ENCODE results near the gene LYRM4.
A peak's percentile ranks its signal among the peaks of the same experiment; 100 is the strongest.

Gene LYRM4

DNA sequence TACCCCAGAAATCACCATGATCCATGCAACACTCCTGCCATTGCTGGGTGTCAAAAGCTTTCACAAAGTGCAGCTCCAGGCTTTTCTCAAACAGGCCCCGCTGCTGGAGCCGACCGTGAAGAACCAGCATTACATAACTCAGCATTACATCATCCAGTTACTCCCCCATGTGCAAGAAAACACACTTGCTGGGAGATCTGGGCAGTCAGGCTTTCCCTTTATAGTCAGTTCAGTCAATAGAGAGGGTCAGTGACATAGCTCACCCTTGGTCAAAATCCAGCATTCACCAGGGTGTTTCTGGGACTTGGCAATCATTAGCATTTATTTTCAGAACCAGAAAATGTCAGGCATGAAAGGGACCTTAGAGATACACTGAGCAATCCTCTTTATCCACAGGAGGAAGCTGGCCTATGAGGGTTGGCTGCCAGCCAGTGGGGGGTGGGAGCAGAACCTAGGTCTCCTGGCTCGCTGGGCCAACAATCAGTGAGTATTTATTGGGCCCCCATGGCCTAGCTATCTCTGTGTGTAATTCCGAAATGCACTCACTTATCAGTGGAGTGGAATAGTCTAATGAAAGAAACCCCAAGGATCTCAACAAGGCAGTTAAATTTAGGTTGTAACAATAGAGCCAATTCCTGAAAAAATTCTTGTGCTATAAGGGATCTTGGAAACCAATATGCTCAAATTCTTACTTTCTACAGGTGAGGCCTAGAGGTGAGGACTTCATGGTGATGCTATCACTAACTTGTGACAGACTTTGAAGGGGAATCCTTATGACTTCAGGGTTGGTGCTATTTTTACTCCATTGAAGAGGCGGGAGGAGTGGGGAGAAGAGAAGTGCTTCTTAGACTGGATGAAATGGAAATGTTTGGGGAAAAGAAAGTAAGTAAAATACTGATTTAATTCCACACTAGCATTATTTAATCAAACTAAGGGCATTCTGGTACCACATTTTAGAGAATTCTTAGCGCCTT lies 54.6 kb downstream of the LYRM4 start:
- DNase-seq (ENCODE audit: low spot score): peak; percentile 96

DNA sequence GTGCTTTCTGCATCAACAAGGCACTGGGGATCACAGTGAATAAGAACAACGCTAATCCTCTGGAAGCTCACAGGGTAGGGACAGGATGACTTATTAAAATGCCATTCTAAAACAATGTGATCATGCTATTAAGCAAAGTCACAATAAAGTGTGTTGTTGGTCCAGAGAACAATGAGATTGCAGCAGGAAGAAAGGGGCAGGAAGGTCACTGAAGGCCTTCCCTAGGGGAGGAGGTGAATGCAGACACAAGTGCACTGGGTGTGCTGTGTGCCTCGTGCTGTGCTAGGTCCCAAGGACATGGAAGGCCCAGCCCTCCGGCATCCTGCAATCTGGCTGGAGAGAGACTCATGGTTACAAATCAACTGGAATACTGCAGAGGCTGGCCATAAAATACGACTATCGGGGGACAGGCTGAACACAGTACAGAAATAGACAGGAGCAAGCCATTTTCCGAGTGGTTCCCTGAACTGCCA lies 55.7 kb downstream of the LYRM4 start:
- DNase-seq (ENCODE audit: low spot score): peak; percentile 56

DNA sequence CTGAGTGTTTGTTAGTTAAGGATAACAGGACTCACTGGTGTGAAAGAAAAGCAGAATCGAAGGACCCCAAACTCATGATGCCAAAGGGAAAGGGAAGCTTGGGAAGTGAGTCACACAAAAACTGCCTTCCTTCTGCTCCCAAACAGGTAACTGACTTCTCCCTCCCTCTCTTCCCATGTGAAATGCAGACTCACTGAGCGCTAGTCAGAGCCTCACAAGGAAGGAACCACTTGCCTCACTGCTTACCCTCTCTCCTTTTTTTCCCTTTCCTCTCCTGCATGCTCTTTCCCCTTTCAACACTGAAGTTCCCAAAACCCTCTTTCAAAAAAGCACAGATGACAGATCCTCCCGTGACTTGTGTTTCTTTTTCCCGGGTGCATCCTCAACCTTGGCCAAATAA lies 56.4 kb downstream of the LYRM4 start:
- peak; percentile 20 for DNase-seq (ENCODE audit: low spot score)

DNA sequence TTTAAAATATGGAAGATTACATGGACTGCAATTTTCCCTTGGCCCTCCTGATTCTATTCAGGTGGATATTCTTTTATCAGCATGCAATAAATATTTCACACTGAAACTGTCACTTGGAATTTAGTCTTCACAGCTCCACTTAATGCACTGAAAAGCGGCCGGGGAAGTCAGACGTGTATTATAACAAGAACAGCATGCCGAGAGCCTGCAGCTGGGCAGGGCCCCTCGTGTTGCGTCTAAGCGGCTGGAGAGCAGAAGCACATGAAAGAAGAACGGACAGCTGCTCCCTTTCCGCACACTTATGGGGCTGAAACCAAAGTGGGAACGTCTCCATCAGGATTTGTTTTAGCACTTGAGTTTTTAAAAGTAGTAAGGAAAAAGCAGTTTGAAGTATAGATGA lies 57.2 kb downstream of the LYRM4 start:
- DNase-seq (ENCODE audit: low spot score): no peak

DNA sequence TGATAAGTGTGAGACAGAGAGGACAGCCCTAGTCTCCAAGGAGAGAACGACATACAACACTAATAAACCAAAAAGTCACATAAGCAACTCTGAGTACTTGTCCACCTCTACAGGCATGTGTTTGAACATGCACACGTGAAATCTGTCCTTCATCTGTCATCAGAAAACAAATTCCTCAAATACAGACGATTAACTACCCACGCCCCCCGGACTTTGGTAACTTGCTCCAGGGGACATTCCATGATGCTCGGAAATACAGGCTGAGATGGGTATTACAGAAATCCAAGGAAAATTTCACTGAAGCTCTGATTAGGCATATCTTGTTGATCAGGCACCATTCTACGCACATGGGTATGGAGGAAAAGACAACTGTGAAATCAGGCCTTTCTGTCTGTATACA lies 57.8 kb downstream of the LYRM4 start:
- no peak for DNase-seq (ENCODE audit: low spot score)

DNA sequence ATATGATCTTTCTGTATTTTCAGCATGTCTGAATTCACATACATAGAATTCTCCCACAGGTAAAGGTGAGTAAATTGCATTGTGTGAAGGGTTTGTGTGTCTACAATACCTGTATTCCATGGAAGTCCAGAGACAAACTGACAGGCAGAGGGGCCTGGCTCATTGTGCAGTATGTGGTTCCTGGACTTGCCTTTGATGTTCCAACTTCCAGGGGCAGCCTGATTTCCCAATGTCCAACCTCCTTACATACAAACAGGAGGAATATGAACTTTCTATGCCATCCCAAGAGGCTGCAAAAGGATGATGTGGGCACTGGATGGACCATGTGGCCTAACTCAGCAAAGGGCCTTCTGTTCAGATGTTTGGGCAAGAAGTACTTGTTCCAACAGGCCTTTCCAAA lies 58.5 kb downstream of the LYRM4 start:
- DNase-seq (ENCODE audit: low spot score): no peak

DNA sequence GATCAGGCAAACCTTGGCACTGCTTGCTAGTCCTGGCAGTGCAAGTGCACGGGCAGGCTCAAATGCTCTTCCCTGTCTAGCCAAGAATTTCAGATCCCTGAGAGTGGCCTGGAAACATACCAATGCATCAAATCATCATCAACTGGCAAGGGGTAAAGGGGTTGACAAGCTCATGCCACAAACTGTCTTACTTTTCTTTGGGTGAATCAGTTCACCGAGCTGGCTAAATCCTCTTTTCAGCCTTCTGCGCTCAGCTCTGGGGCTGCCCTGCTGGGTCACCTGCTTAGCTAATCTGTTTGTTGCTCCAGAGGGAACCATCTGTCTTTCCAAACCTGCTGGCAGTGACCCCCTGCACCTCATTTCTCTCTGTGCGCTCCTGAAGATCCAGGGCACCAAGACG lies 59.5 kb downstream of the LYRM4 start:
- no peak for DNase-seq (ENCODE audit: low spot score)

DNA sequence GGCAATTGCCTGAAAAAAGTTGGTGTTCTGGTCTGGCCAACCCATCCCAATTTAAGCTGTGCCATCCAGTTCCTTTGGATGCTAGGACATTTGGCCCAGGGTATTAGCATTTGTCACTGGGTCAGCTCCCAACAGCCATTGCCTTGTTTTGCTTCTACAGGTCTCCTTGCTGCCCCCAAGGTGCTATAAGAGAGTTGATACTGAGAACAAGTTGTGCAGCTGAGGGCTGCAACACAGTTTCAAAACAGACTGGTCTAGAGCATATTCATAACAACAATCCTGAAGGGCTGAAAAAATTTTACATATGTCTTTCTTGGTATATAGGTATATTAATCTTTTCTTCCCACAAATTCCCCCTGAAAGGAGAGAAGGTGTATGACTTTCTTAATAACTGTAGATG lies 61.0 kb downstream of the LYRM4 start:
- DNase-seq (ENCODE audit: low spot score): no peak

DNA sequence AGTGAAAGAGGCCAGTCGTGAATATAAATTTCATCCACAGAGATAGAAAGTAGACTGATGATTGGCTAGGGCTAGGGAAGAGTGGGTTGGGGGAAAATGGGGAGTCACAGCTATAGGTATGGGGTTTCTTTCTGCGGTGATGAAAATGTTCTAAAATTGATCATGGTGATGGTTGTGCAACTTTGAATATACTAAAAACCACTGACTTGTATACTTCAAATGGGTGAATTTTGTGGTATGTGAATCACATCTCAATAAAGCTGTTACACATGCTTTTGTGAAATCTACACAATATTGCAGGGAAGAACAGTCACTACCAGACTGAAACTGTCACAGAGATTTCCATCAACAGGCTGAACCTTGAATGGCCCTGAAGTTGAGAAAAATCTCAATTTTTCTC lies 61.5 kb downstream of the LYRM4 start:
- no peak for DNase-seq (ENCODE audit: low spot score)

DNA sequence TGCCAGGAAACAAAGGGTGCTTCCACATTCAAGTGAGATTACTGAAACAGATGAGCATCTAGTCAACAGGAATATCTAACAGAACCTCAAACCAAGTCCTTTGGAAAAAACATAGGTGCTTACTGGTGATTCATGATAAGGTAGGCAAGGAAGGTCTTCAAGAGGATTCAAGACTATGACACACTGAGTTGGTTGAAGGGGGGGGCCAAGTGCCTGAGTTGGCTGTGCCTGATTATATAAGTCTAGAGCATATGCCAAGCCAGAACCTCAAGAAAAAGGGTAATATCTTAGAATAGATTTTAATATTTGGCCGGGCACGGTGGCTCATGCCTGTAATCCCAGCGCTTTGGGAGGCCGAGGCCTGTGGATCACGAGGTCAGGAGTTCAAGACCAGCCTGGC lies 63.7 kb downstream of the LYRM4 start:
- DNase-seq (ENCODE audit: low spot score): no peak

DNA sequence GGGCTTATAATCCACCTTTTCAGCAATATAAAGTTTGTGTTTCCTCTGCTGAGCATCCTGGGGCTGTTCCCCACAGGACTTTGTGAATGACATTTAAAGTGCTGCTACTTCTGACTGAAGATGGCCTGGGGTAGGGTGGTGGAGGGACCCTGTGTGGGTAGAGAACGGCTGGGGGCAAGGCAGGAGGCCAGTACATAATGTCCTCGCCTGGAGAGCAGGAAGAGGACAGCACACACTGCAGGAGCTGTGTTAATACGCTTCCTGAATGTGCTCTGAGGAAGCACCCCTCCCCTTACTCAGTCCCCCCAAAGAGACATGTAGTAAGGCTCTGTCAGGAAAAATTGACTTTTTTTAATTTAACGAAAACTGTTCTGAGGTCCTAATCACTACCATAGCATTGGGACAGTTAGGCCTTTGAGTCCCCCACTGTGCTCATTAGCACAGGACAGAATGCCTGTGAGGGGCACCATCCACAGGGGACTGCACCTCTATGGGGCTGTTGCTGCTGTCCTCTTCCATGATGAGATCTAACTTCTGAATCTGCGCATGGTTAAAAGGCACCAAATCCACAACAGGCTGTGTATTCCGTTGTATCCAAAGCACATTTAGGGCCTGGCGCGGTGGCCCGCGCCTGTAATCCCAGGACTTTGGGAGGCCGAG lies 68.5 kb downstream of the LYRM4 start:
- DNase-seq (ENCODE audit: low spot score): no peak

DNA sequence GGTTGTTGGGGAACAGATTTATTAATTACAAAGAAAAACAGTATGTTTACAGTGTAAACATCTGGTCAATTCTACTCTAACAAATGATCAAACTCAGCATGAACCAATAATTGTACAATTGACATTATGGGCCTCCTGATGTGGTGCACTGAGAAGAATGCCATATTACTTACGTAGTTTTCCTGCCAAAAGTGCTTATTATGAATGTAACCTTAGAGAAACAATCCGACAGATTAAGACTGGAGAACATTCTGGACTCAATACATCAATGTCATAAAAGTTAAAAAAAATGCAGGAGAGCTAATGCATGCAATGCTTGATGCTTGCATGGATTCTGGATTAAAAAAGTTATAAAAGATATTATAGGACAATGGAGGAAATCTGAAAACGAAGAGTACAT lies 69.0 kb downstream of the LYRM4 start:
- DNase-seq (ENCODE audit: low spot score): no peak

DNA sequence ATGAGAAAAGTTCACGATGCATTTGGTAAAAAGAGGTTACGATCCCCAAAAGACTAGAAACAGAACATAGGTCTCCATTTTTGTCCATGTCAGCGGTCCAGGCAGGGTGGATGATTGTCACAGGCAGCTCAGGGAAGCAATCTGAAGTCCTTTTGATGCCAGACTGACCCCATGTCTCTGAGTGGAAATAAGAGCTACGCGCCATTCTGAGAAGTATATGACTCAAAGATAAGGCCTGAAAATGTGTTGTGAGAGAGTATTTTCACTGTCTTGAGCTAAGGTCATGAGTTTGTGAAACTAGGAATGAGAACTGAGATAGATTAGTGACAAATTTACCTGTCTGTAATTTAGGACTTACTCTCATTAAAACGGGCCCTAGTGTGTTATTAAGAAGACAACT lies 69.5 kb downstream of the LYRM4 start:
- no peak for DNase-seq (ENCODE audit: low spot score)

DNA sequence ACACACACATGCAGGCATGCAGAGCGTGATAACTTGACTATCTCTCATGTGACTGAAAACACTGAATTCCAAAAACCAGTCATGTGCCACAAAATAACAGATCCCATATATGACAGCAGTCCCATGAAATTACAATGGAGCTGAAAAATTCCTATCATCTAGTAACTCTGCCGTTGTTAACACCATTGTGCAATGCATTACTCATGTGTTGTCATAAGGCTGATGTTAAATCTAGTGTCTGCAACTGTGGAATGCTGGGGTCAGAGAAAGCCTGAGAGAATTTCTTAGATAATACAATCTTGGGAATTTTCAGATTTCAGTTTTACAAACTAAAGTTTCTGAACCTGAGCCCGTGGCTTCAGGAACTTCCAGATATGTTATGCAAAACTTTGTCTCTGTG lies 70.2 kb downstream of the LYRM4 start:
- no peak for DNase-seq (ENCODE audit: low spot score)

DNA sequence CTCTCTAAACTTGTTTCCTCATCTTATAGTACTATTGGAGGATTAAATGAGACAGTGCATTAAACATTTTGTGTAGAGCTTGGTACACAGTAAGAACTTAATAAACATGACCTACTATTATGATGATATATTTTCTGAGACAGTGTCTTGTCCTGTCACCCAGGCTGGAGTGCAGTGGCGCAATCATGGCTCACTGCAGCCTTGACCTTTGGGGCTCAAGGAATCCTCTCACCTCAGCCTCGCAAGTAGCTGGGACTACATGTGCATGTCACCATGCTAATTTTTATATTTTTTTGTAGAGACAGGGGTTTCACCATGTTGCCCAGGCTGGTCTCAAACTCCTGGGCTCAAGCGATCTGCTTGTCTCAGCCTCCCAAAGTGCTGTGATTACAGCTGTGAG lies 72.1 kb downstream of the LYRM4 start:
- DNase-seq (ENCODE audit: low spot score): no peak

DNA sequence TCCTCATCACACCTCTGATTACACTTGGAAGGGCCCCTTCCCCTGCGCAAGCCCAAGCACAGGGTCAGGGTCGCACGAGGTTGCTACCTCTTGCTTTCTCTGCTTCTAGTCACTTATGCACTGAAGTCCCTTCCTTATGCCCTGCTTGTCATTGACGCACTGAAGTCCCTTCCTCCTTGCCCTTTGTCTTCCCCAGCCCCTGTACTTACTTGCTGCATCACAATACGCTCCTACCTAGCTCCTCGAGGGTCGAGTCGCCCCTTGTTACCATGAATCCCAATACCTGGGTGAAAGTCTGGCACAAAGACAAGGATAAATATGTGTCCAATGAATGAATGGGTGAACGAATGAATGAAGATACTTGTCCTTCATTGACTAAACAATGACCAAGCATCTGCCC lies 75.9 kb downstream of the LYRM4 start:
- no peak for DNase-seq (ENCODE audit: low spot score)

DNA sequence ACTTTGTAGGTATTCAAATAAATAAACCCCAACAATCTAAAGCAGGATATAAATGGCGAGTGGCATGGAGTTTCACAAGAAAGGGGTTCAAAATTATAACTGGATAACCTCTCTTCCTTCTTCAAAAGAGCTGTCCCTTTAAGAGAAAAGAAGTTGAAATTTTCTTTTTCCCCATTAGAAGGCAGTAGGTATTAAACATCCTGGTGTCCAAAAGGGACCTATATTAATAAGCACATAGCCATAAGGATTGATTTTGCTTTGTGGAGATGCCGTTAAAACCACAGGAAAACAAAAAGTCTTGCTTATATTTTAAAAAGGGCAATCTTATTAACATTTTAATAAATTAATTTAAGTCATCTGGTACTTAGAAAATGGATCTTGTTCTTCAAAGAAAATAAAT lies 76.5 kb downstream of the LYRM4 start:
- DNase-seq (ENCODE audit: low spot score): no peak

DNA sequence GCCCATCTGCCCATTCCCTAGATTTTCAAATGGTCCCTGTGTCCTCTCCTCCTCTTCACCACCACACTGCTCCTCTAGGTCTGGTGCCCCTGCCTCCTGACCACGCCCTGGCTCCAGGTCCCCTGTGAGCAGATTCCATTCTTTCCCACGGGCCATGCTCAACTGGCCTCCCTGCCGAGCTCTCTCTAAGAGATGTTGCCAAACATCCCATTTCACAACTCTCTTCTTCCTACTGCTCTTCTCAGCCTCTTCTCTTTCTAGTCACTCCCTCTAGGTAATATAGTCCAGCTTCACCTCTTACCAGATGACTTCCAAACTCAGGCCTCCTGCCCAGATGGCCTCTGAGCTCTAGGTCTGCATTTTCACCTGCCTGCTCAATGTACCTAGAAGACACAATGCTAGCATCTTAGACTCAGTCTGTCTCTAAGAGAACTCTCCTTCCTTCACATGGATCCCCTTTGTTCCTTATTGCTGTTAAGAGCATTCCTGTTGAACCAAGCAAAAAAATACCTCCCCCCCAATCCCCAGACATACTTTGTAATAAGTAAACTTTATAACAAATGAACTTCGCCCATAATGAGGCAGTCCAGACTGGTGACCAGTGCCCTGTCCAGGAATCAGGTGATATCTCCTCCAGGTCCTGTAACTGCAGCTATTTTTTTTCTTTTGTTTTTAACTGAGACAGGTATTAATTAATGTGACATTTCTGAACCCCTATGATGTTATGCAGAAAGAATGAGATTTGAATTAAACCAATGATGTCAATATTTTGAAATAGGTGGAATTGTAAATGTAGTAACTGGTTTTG lies 79.0 kb downstream of the LYRM4 start:
- no peak for DNase-seq (ENCODE audit: low spot score)

DNA sequence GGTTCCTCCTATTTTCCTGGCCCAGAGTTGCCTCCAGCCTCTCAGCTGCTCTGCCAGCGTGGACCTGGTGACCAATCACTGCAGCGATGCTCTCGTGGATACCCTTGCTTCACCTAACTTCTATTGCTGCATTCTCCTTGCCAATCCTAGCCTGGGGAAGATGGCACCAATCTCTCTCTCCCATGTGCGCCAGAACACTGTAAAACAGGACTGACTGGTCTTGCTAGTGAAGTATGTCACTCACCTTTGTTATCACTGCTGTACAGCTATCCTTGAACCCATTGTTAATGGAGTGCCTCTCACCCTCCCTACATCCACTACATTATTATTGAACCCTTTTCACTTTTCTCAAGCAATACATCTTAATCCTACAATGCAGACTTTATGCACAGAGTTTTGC lies 80.1 kb downstream of the LYRM4 start:
- no peak for DNase-seq (ENCODE audit: low spot score)

DNA sequence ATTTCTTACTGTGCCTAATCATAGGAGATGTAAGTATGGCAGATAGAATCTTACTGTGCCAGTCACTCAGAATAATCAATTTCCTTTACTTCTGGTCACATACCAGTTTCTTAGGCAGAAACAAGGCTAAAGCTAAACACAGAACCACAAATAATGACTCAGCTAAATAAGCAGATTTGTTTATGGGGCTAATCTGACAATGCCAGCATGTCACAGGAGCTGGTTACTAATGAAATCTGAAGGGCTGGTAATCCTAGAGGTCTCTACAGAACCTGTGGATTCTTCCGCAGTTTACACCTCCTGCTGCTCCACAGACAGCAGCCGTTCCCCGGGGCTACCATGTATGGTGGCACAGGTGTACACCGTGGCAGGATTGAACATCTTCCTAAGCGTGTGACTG lies 80.8 kb downstream of the LYRM4 start:
- no peak for DNase-seq (ENCODE audit: low spot score)

DNA sequence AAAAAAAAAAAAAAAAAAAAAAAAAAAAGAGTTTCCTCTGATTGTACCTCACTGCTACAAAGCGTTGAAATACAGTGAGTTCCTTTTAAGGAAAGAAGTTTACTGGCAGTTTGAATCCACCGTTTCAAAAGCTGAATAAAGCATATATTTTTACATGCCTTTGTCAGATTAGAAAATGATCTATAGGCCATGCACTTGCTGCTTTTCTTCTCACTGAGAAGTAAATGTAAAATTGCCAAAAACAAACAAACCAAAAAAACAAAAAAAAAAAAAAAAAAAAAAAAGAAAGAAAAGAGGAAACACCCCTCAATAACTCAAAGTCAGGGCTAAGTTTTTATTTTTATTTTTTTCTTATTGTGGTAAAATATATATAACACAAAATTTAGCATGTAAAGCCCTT lies 81.9 kb downstream of the LYRM4 start:
- DNase-seq (ENCODE audit: low spot score): no peak

DNA sequence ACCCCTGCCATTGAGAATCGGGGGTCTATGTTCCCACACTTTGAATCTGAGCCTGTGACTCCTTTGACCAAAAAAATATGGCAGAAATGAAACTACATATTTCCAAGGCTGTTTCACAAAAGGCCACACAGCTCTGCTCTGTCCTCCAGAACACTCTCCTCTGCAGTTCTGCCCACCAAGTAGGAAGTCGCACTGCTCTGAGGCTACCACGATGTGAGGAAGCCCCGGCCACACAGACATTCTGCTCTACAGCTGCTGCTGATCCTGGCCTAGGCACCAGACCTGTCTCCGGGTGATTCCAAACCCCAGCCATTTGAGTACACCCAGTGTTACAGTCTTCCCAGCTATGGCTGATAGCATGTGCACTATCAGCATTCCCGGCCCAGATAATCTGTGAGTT lies 85.1 kb downstream of the LYRM4 start:
- DNase-seq (ENCODE audit: low spot score): no peak

Data from pons (tissue), 1 donor.